ENCODE data around the gene DYNC1LI2.

DYNC1LI2 gene

GRCh38 chr16:66740010-66740409, 11.4 kb downstream of the DYNC1LI2 start:
- Histone ChIP-seq H3K4me1 (ENCODE audit: insufficient read depth, low read length, poor library complexity, severe bottlenecking) (peaks cover 16% of the 10 kb centered on the region), H3K79me2 (ENCODE audit: insufficient read depth, low read length) (peaks cover 90% of the 10 kb centered on the region), H3K9ac (ENCODE audit: low read depth, low read length, poor library complexity, severe bottlenecking) (no peak overlapping the region), H3K4me3 (ENCODE audit: low read length, poor library complexity, severe bottlenecking) (no peak overlapping the region), H3K36me3 (ENCODE audit: insufficient read depth, low read length) (peaks cover 87% of the 10 kb centered on the region), H3K9me2 (replicated peaks; ENCODE audit: low read depth, low read length) (no peaks in the 10 kb centered on the region), H4K20me1 (ENCODE audit: insufficient read depth, low read length, poor library complexity, severe bottlenecking) (peaks cover 58% of the 10 kb centered on the region), H3K9me3 (ENCODE audit: insufficient read depth, low read depth, low read length) (no peaks in the 10 kb centered on the region), H3K27me3 (ENCODE audit: insufficient read depth, low read length, poor library complexity, severe bottlenecking) (no peaks in the 10 kb centered on the region), H2AFZ (ENCODE audit: low read length) (no peak overlapping the region), H3F3A (ENCODE audit: low read depth) (no peaks in the 10 kb centered on the region), H3K4me2 (ENCODE audit: low read depth, low read length, poor library complexity, severe bottlenecking) (peak overlapping the region; percentile 23)
- TF ChIP-seq EZH2phosphoT487 (IDR thresholded peaks at IDR 0.05; ENCODE audit: borderline replicate concordance) (no peak), CTCF (conservative IDR thresholded peaks at IDR 0.05; ENCODE audit: low read length) (peak; percentile 82)

GRCh38 chr16:66735891-66736290, 15.5 kb downstream of the DYNC1LI2 start:
- H3K4me2 ChIP-seq (ENCODE audit: low read depth, low read length, poor library complexity, severe bottlenecking): no peak overlapping the region
- no peak overlapping the region for H2AFZ ChIP-seq (ENCODE audit: low read length)
- H3K9me3 ChIP-seq (ENCODE audit: insufficient read depth, low read depth, low read length): no peaks in the 10 kb centered on the region
- H3K79me2 ChIP-seq (ENCODE audit: insufficient read depth, low read length): peaks cover 49% of the 10 kb centered on the region
- no peaks in the 10 kb centered on the region for H3K9me2 ChIP-seq (replicated peaks; ENCODE audit: low read depth, low read length)
- H4K20me1 ChIP-seq (ENCODE audit: insufficient read depth, low read length, poor library complexity, severe bottlenecking): peaks cover 33% of the 10 kb centered on the region
- peaks cover 11% of the 10 kb centered on the region for H3K4me1 ChIP-seq (ENCODE audit: insufficient read depth, low read length, poor library complexity, severe bottlenecking)
- H3F3A ChIP-seq (ENCODE audit: low read depth): no peaks in the 10 kb centered on the region
- H3K36me3 ChIP-seq (ENCODE audit: insufficient read depth, low read length): peaks cover 92% of the 10 kb centered on the region
- no peaks in the 10 kb centered on the region for H3K27me3 ChIP-seq (ENCODE audit: insufficient read depth, low read length, poor library complexity, severe bottlenecking)
- no peak overlapping the region for H3K4me3 ChIP-seq (ENCODE audit: low read length, poor library complexity, severe bottlenecking)
- TF ChIP-seq CTCF (conservative IDR thresholded peaks at IDR 0.05; ENCODE audit: low read length): no peak
- TF ChIP-seq EZH2phosphoT487 (IDR thresholded peaks at IDR 0.05; ENCODE audit: borderline replicate concordance): no peak
- H3K9ac ChIP-seq (ENCODE audit: low read depth, low read length, poor library complexity, severe bottlenecking): no peak overlapping the region

- no peak for TF ChIP-seq CTCF (conservative IDR thresholded peaks at IDR 0.05; ENCODE audit: low read length)
- TF ChIP-seq EZH2phosphoT487 (IDR thresholded peaks at IDR 0.05; ENCODE audit: borderline replicate concordance): no peak
- Histone ChIP-seq H3K4me2 (ENCODE audit: low read depth, low read length, poor library complexity, severe bottlenecking) (no peak overlapping the region), H3K36me3 (ENCODE audit: insufficient read depth, low read length) (peaks cover 90% of the 10 kb centered on the region), H2AFZ (ENCODE audit: low read length) (no peak overlapping the region), H4K20me1 (ENCODE audit: insufficient read depth, low read length, poor library complexity, severe bottlenecking) (no peaks in the 10 kb centered on the region), H3F3A (ENCODE audit: low read depth) (no peaks in the 10 kb centered on the region), H3K27me3 (ENCODE audit: insufficient read depth, low read length, poor library complexity, severe bottlenecking) (no peaks in the 10 kb centered on the region), H3K9me2 (replicated peaks; ENCODE audit: low read depth, low read length) (no peaks in the 10 kb centered on the region), H3K9ac (ENCODE audit: low read depth, low read length, poor library complexity, severe bottlenecking) (no peak overlapping the region), H3K9me3 (ENCODE audit: insufficient read depth, low read depth, low read length) (no peaks in the 10 kb centered on the region), H3K4me3 (ENCODE audit: low read length, poor library complexity, severe bottlenecking) (no peak overlapping the region), H3K4me1 (ENCODE audit: insufficient read depth, low read length, poor library complexity, severe bottlenecking) (no peaks in the 10 kb centered on the region), H3K79me2 (ENCODE audit: insufficient read depth, low read length) (peaks cover 5% of the 10 kb centered on the region; the same call in 1 of the 2 replicates)
Measured at GRCh38 chr16:66731101-66731500, 20.3 kb downstream of the DYNC1LI2 start.

Data from Loucy (cell line).